Gastrocnemius medialis (tissue), 4 donors: ENCODE results near the gene FAM98B. TPM values are rescaled to one million over a fixed set of nuclear protein-coding genes. Genes with fewer than 3 reads are reported as not detected.

Source experiments
- ATAC-seq, 2 donors: fragments of 150-250 bp; one replicate each; pipeline ENCODE4 v1.9.1; 2016
- DNase-seq, 2 donors: peaks; one replicate each; pipeline ENCODE4 v3.0.0-alpha.2; 2019
- H3K27ac ChIP-seq, 4 donors: fragments of 200-600 bp; sonication (generic); 1 replicate in 1 of 4; 2 replicates in 3 of 4; pipeline ENCODE4 v1.5.1; 2016 to 2018; ENCODE audit warnings: mild to moderate bottlenecking in 2 of 4, moderate library complexity in 1 of 4
- H3K27me3 ChIP-seq, 3 donors: fragments of 200-600 bp; sonication (generic) in 2 of 3; 1 replicate in 1 of 3; 2 replicates in 2 of 3; pipeline versions ENCODE4 v1.5.1 to v1.6.0; 2016 to 2019; ENCODE audit warnings: mild to moderate bottlenecking in 1 of 3, moderate library complexity in 1 of 3
- H3K36me3 ChIP-seq, 2 donors: fragments of 200-600 bp; sonication (generic) in 1 of 2; one replicate each; pipeline ENCODE4 v1.5.1; 2017 to 2018
- H3K4me1 ChIP-seq, 2 donors: fragments of 200-600 bp; sonication (generic) in 1 of 2; one replicate each; pipeline ENCODE4 v1.5.1; 2016 to 2017; ENCODE audit warnings: mild to moderate bottlenecking in 2 of 2
- H3K4me3 ChIP-seq, 4 donors: fragments of 200-600 bp; sonication (generic) in 3 of 4; 1 replicate in 1 of 4; 2 replicates in 3 of 4; pipeline ENCODE4 v1.5.1; 2016 to 2019; ENCODE audit warnings: mild to moderate bottlenecking in 2 of 4
- H3K9me3 ChIP-seq, 3 donors: fragments of 200-600 bp; sonication (generic) in 2 of 3; 1 replicate in 1 of 3; 2 replicates in 2 of 3; pipeline ENCODE4 v1.5.1; 2016 to 2019
- CTCF ChIP-seq, 5 experiments: fragments of 450-650 bp in 3 of 5; fragments of 200-600 bp in 2 of 5; sonication (generic) in 2 of 5; IDR thresholded peaks in 4 of 5; conservative IDR thresholded peaks in 1 of 5; 1 replicate in 4 of 5; 2 replicates in 1 of 5; pipeline ENCODE4 v1.5.1; 2016 to 2019; ENCODE audit warnings: antibody characterized with exemption in 5 of 5, mild to moderate bottlenecking in 3 of 5, moderate library complexity in 3 of 5
- POLR2A ChIP-seq, 2 donors: fragments of 450-650 bp; IDR thresholded peaks; one replicate each; pipeline ENCODE4 v1.6.1; 2017; ENCODE audit warnings: antibody characterized with exemption in 2 of 2, mild to moderate bottlenecking in 2 of 2, moderate library complexity in 2 of 2
- in situ Hi-C, 4 donors: fragments of 200-750 bp; cut with MboI; loops; one replicate each; pipeline versions ENCODE4 v1.15.0 to v1.8.0; 2017; ENCODE audit warnings: low sequenced_read_pairs in 4 of 4
- intact Hi-C: fragments of 100-400 bp; cut with DNase I; formaldehyde crosslinking; loops from one replicate; pipeline ENCODE4 v1.15.1; 2023; ENCODE audit warnings: low total_unique reads
- total RNA-seq, 4 donors: library from RNA; depleted of rRNA; stranded (reverse); fragments of >200 nt; gene quantifications; one replicate each; pipeline versions ENCODE4 v1.1.0 to v1.2.3, GENCODE V29; 2016

The FAM98B gene
- total RNA-seq, 4 donors from 2014 or later: 3.9 to 8.6 (median 6.1) TPM

GRCh38 chr15:38535491-38536200 lies 81.7 kb downstream of the FAM98B start:
- ATAC-seq (no peak), DNase-seq (no peak)
- TF ChIP-seq POLR2A (IDR thresholded peaks at IDR 0.05) (no peak), CTCF (IDR thresholded peaks at IDR 0.05 in 4 of 5, conservative IDR thresholded peaks at IDR 0.05 in 1 of 5) (no peak)
- in situ Hi-C loops (no loop called here), intact Hi-C loops (no loop called here)
- no peaks in the 10 kb centered on the region for H3K36me3 ChIP-seq
- no peak overlapping the region for H3K4me3 ChIP-seq
- no peaks in the 10 kb centered on the region for H3K27me3 ChIP-seq
- no peaks in the 10 kb centered on the region for H3K9me3 ChIP-seq
- H3K27ac ChIP-seq: no peak overlapping the region
- no peaks in the 10 kb centered on the region for H3K4me1 ChIP-seq

- Histone ChIP-seq H3K4me3 (no peak overlapping the region), H3K4me1 (no peaks in the 10 kb centered on the region), H3K27ac (no peak overlapping the region), H3K36me3 (no peaks in the 10 kb centered on the region), H3K27me3 (no peaks in the 10 kb centered on the region), H3K9me3 (no peaks in the 10 kb centered on the region)
- ATAC-seq: no peak
- no peak for DNase-seq
- in situ Hi-C loops: no loop called here
- TF ChIP-seq POLR2A (IDR thresholded peaks at IDR 0.05) (no peak), CTCF (IDR thresholded peaks at IDR 0.05 in 4 of 5, conservative IDR thresholded peaks at IDR 0.05 in 1 of 5) (no peak)
- intact Hi-C loops: no loop called here
Observed at GRCh38 chr15:38536201-38536676, 82.3 kb downstream of the FAM98B start.

Other genes starting within 250 kb of the FAM98B start
- gene SPRED1, start 201.3 kb upstream of the FAM98B start, total RNA-seq: 1 to 10 TPM; 3.7 to 7.2 (median 5.3) TPM
- gene RASGRP1, start 110.7 kb downstream of the FAM98B start, total RNA-seq: under 1 TPM in 2 of 4 donors, not detected in 2; 0.44 to 0.85 TPM